H1 (cell line): ENCODE data around the gene CEMP1. TPM values are rescaled to one million over a fixed set of nuclear protein-coding genes. Genes with fewer than 3 reads are reported as not detected.

ENCODE experiments used
- CTCF ChIA-PET: fragments of 300-600 bp; sonication (Branson Sonifier 250); formaldehyde crosslinking; loops from one replicate; lab custom pipeline; 2021; ENCODE audit not compliant: partially characterized antibody; lab: Charles Lee
- POLR2A ChIA-PET: fragments of 300-600 bp; sonication (Branson Sonifier 250); formaldehyde crosslinking; loops from one replicate; lab custom pipeline; 2021; ENCODE audit warnings: inconsistent platforms; ENCODE audit not compliant: partially characterized antibody; lab: Charles Lee
- DNase-seq, 2 experiments: peaks; one replicate each; pipeline versions ENCODE4 v3.0.0 to v3.0.0-alpha.2; 2010 to 2022; ENCODE audit warnings: low spot score in 2 of 2, low read depth in 1 of 2, mixed read lengths in 1 of 2
- FAIRE-seq: peaks from 2 replicates; lab custom pipeline; 2011; peaks lifted over from hg19 to GRCh38; lab: Jason Lieb, UNC
- H2AFZ ChIP-seq: 2 replicates; pipeline ENCODE4 v1.8.1; 2012; ENCODE audit warnings: low read length, inconsistent platforms
- H2AK5ac ChIP-seq: 2 replicates; pipeline ENCODE4 v1.6.1; 2013; ENCODE audit warnings: low read depth, low read length
- H2BK120ac ChIP-seq: replicated peaks from 2 replicates; pipeline ENCODE3; 2013; ENCODE audit warnings: low read depth, low read length, inconsistent platforms
- H2BK12ac ChIP-seq: 2 replicates; pipeline ENCODE4 v1.6.1; 2013; ENCODE audit warnings: low read depth, low read length
- H2BK15ac ChIP-seq: 2 replicates; pipeline ENCODE4 v1.6.1; 2013; ENCODE audit warnings: low read length
- H2BK20ac ChIP-seq: 2 replicates; pipeline ENCODE4 v1.6.1; 2013; ENCODE audit warnings: low read length
- H2BK5ac ChIP-seq: 2 replicates; pipeline ENCODE4 v1.6.1; 2013; ENCODE audit warnings: low read depth, low read length
- H3K14ac ChIP-seq: 2 replicates; pipeline ENCODE4 v1.6.1; 2013; ENCODE audit warnings: inconsistent platforms; ENCODE audit not compliant: insufficient read length
- H3K18ac ChIP-seq: 2 replicates; pipeline ENCODE4 v1.6.1; 2013; ENCODE audit warnings: low read length; ENCODE audit errors: extremely low read depth
- H3K23ac ChIP-seq: 2 replicates; pipeline ENCODE4 v1.6.1; 2013; ENCODE audit warnings: inconsistent platforms; ENCODE audit not compliant: insufficient read length
- H3K23me2 ChIP-seq: 2 replicates; pipeline ENCODE4 v1.6.1; 2013; ENCODE audit warnings: low read depth, low read length
- H3K27ac ChIP-seq: 2 replicates; pipeline ENCODE4 v1.6.1; 2011; ENCODE audit warnings: low read depth, low read length, inconsistent platforms
- H3K27me3 ChIP-seq, 4 experiments: replicated peaks in 1 of 4; 1 replicate in 1 of 4; 2 replicates in 3 of 4; pipeline versions ENCODE4 v1.6.1 to v1.8.1; 2011 to 2013; ENCODE audit warnings: low read length in 3 of 4, mild to moderate bottlenecking in 3 of 4, inconsistent platforms in 2 of 4, mixed read lengths in 2 of 4, moderate library complexity in 1 of 4; ENCODE audit not compliant: control insufficient read depth in 3 of 4, insufficient read depth in 3 of 4; ENCODE audit errors: extremely low read depth in 1 of 4
- H3K36me3 ChIP-seq, 4 experiments: 2 replicates each; pipeline versions ENCODE4 v1.6.1 to v1.8.1; 2011 to 2013; ENCODE audit warnings: mild to moderate bottlenecking in 4 of 4, low read length in 3 of 4, moderate library complexity in 2 of 4, control low read depth in 1 of 4, inconsistent platforms in 1 of 4; ENCODE audit not compliant: insufficient read depth in 4 of 4, control insufficient read depth in 2 of 4
- H3K4ac ChIP-seq: replicated peaks from 2 replicates; pipeline ENCODE3; 2013; ENCODE audit warnings: low read length, low read depth, mixed read lengths, inconsistent platforms; ENCODE audit not compliant: insufficient read length
- H3K4me1 ChIP-seq, 4 experiments: replicated peaks in 1 of 4; 1 replicate in 1 of 4; 2 replicates in 3 of 4; pipeline versions ENCODE4 v1.6.1 to v1.8.1; 2011 to 2013; ENCODE audit warnings: low read length in 3 of 4, inconsistent platforms in 2 of 4, mixed read lengths in 1 of 4; ENCODE audit not compliant: insufficient read depth in 4 of 4, control insufficient read depth in 3 of 4
- H3K4me2 ChIP-seq, 2 experiments: 2 replicates each; pipeline versions ENCODE4 v1.6.1 to v1.8.1; 2011 to 2013; ENCODE audit warnings: low read depth in 2 of 2, low read length in 2 of 2, control low read depth in 1 of 2, inconsistent platforms in 1 of 2, mild to moderate bottlenecking in 1 of 2; ENCODE audit not compliant: insufficient read depth in 1 of 2
- H3K4me3 ChIP-seq, 4 experiments: fragments of 200-600, 300-600 bp in 1 of 4; sonication (generic), shearing (Covaris generic), sonication (Bioruptor Twin) in 1 of 4; 2 replicates each; pipeline versions ENCODE4 v1.5.1 to v1.8.1; 2011 to 2016; ENCODE audit warnings: low read length in 4 of 4, low read depth in 3 of 4, control low read depth in 2 of 4, inconsistent platforms in 2 of 4, mild to moderate bottlenecking in 2 of 4, mixed read lengths in 1 of 4, moderate library complexity in 1 of 4; ENCODE audit not compliant: insufficient read depth in 2 of 4; ENCODE audit errors: extremely low read depth in 1 of 4
- H3K56ac ChIP-seq: replicated peaks from 2 replicates; pipeline ENCODE3; 2013; ENCODE audit warnings: low read depth, mild to moderate bottlenecking, mixed read lengths, low read length, inconsistent platforms; ENCODE audit not compliant: insufficient read length
- H3K79me1 ChIP-seq: 2 replicates; pipeline ENCODE4 v1.6.1; 2013; ENCODE audit warnings: low read depth, low read length, control low read depth
- H3K79me2 ChIP-seq, 2 experiments: 2 replicates each; pipeline versions ENCODE4 v1.6.1 to v1.8.1; 2012 to 2013; ENCODE audit warnings: low read length in 2 of 2, mild to moderate bottlenecking in 2 of 2, inconsistent platforms in 1 of 2; ENCODE audit not compliant: insufficient read depth in 2 of 2, control insufficient read depth in 1 of 2
- H3K9ac ChIP-seq, 4 experiments: replicated peaks in 1 of 4; 1 replicate in 1 of 4; 2 replicates in 3 of 4; pipeline versions ENCODE4 v1.6.1 to v1.8.1; 2011 to 2013; ENCODE audit warnings: low read depth in 3 of 4, low read length in 3 of 4, control low read depth in 2 of 4, mild to moderate bottlenecking in 2 of 4, moderate library complexity in 2 of 4, inconsistent platforms in 1 of 4; ENCODE audit errors: extremely low read depth in 1 of 4
- H3K9me3 ChIP-seq, 2 experiments: 2 replicates each; pipeline versions ENCODE4 v1.6.1 to v1.8.1; 2012 to 2013; ENCODE audit warnings: mild to moderate bottlenecking in 2 of 2, moderate library complexity in 2 of 2, control low read depth in 1 of 2, inconsistent platforms in 1 of 2, low read depth in 1 of 2, low read length in 1 of 2, mixed read lengths in 1 of 2; ENCODE audit not compliant: insufficient read depth in 2 of 2
- H4K20me1 ChIP-seq, 2 experiments: replicated peaks in 1 of 2; 2 replicates each; pipeline versions ENCODE3 to v1.8.1; 2011 to 2013; ENCODE audit warnings: inconsistent platforms in 2 of 2, low read length in 2 of 2, mild to moderate bottlenecking in 1 of 2; ENCODE audit not compliant: insufficient read depth in 2 of 2, control insufficient read depth in 1 of 2
- H4K5ac ChIP-seq: 2 replicates; pipeline ENCODE4 v1.6.1; 2013; ENCODE audit warnings: low read length, low read depth, mixed read lengths, inconsistent platforms; ENCODE audit not compliant: insufficient read length
- H4K8ac ChIP-seq: 2 replicates; pipeline ENCODE4 v1.8.0; 2013; ENCODE audit warnings: mild to moderate bottlenecking, moderate library complexity, low read length, inconsistent platforms; ENCODE audit not compliant: insufficient read depth; ENCODE audit errors: extremely low read depth
- H4K91ac ChIP-seq: replicated peaks from 2 replicates; pipeline ENCODE3; 2013; ENCODE audit warnings: low read length, mixed read lengths, inconsistent platforms; ENCODE audit not compliant: insufficient read length
- BRCA1 ChIP-seq: IDR thresholded peaks from 2 replicates; pipeline ENCODE4 v1.6.1; 2012; ENCODE audit warnings: low read depth, low read length, improper control_type of control experiment
- FOSL1 ChIP-seq: IDR thresholded peaks from 2 replicates; pipeline ENCODE4 v1.6.1; 2011; ENCODE audit warnings: mild to moderate bottlenecking, low read depth, low read length, moderate library complexity; ENCODE audit not compliant: insufficient read depth
- GABPA ChIP-seq: IDR thresholded peaks from 2 replicates; pipeline ENCODE4 v1.6.1; 2011; ENCODE audit warnings: mild to moderate bottlenecking, low read length, moderate library complexity, borderline replicate concordance; ENCODE audit not compliant: insufficient read depth
- GTF2F1 ChIP-seq: IDR thresholded peaks from 2 replicates; pipeline ENCODE4 v1.6.1; 2012; ENCODE audit warnings: low read depth, low read length, improper control_type of control experiment, borderline replicate concordance
- HDAC6 ChIP-seq: IDR thresholded peaks from one replicate; pipeline ENCODE4 v1.7.1; 2012; ENCODE audit warnings: low read depth, mild to moderate bottlenecking, inconsistent platforms, low read length, moderate library complexity
- MAX ChIP-seq: IDR thresholded peaks from 2 replicates; pipeline ENCODE4 v1.6.1; 2012; ENCODE audit warnings: inconsistent platforms
- PHF8 ChIP-seq: fragments of 200-600 bp; sonication (generic); conservative IDR thresholded peaks from 2 replicates; pipeline ENCODE4 v1.7.1; 2012; ENCODE audit warnings: low read depth, mild to moderate bottlenecking, inconsistent platforms, low read length, moderate library complexity
- POLR2A ChIP-seq, 2 experiments: IDR thresholded peaks; 1 replicate in 1 of 2; 2 replicates in 1 of 2; pipeline ENCODE4 v1.6.1; 2011; ENCODE audit warnings: low read depth in 2 of 2, low read length in 2 of 2, mild to moderate bottlenecking in 2 of 2; ENCODE audit errors: control extremely low read depth in 1 of 2
- RBBP5 ChIP-seq: IDR thresholded peaks from 2 replicates; pipeline ENCODE4 v1.7.1; 2012; ENCODE audit warnings: low read depth, mild to moderate bottlenecking, inconsistent platforms, low read length, moderate library complexity, borderline replicate concordance
- SIN3A ChIP-seq, 2 experiments: IDR thresholded peaks in 1 of 2; conservative IDR thresholded peaks in 1 of 2; 2 replicates each; pipeline ENCODE4 v1.6.1; 2011 to 2012; ENCODE audit warnings: low read length in 2 of 2, improper control_type of control experiment in 1 of 2, low read depth in 1 of 2, mild to moderate bottlenecking in 1 of 2
- WGBS, 2 experiments: shearing (Covaris generic) in 1 of 2; methylation state at CpG; one replicate each; pipeline versions ENCODE4 v1.1.6 to v1.1.7; 2013 to 2015; ENCODE audit warnings: low lambda C conversion rate in 2 of 2, mixed read lengths in 2 of 2, inconsistent platforms in 1 of 2, low coverage in 1 of 2, missing lambda C conversion rate in 1 of 2; ENCODE audit not compliant: insufficient replicate concordance in 2 of 2, insufficient coverage in 1 of 2, insufficient read length in 1 of 2; ENCODE audit errors: extremely low coverage in 1 of 2, missing lambda C conversion rate in 1 of 2; 5-methylcytosine and 5-hydroxymethylcytosine counted together
- polyA plus RNA-seq, 7 experiments: library from polyadenylated mRNA; depleted of rRNA in 3 of 7; stranded (reverse) in 5 of 7; unstranded in 2 of 7; fragments of >200 nt in 5 of 7; fragments of 200-250 nt in 2 of 7; gene quantifications; 1 replicate in 5 of 7; 2 replicates in 1 of 7; 4 replicates in 1 of 7; pipeline versions ENCODE4 v1.2.1 to v1.2.3, GENCODE V29; 2011 to 2013; ENCODE audit warnings: missing spikeins in 2 of 7, mixed read lengths in 2 of 7
- total RNA-seq: library from RNA; stranded (reverse); fragmentation: NEBNext Ultra II Directional; extraction: Animal tissue kit (Norgen Biotek cat#: 25700); gene quantifications from 2 replicates; pipeline ENCODE4 v1.2.1, GENCODE V29; 2021

Gene CEMP1
- total and polyA plus RNA-seq, 2 of the 8 experiments (the other 6 are each of a cell fraction or from before 2014, with no cell fraction given), result not detected

DNA sequence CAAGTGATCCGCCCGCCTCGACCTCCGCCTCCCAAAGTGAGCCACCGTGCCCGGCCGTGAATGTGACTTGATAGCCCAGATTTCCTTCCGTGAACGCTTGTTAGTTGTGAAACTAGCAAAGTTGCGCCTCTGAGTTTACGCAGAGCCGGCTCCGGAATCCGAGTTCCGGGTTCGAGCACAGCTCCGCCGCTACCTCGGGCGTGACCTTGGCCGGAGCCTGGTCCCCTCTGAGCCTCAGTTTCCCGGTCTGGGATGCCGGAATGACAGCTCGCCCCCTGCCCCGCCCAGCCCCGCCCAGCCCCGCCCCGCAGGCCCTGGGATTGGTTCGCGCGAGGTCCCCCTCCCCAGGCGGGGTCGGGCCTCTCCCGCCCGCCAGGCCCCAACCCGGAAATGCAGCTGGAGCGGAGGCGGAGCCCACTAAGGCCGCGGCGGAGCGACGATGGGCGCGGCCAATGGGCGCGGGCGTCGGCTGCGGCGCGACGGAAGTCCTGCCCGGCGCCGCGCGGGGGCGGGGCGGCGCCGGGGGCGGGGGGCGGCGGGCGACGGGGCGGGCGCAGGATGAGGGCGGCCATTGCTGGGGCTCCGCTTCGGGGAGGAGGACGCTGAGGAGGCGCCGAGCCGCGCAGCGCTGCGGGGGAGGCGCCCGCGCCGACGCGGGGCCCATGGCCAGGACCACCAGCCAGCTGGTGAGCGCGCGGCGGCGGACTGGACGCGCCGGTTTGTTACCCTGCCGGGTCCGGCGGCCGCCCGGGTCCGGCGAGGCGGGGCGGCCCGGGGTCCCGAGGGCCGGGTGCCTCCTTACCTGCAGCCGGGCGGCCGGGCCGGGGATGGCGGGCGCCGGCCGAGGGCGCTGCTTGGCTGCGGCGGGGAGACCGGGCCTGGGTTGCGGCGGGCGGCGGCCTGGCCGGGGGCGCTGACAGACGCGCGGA is 6.5 kb upstream of the CEMP1 start, which contains the start of gene PDPK1:
PDPK1 (plus strand) TSS at position 571 of the 929 bp plus-strand sequence; CDS start at position 663, 92 bp downstream.
- H3K27ac ChIP-seq, result peak within 1 kb of the TSS; percentile 63; the same call in 1 of the 2 replicates
- TF ChIP-seq PHF8, result peak; percentile 69
- TF ChIP-seq GABPA, result peak; percentile 83; the same call in 1 of the 2 replicates
- peak; percentile 56 to 57; a peak in 2 of 3 replicates for TF ChIP-seq POLR2A (IDR thresholded peaks at IDR 0.05; ENCODE audit: control extremely low read depth in 1 of 2, low read depth in 2 of 2, low read length in 2 of 2)
- no peak for TF ChIP-seq BRCA1
- no peak for TF ChIP-seq HDAC6
- TF ChIP-seq FOSL1, result no peak
- 0 out of 4 replicates have a peak, but pooled peaks of 1 of the 2 experiments have one; percentile 50 for TF ChIP-seq SIN3A (conservative IDR thresholded peaks at IDR 0.05 in 1 of 2, IDR thresholded peaks at IDR 0.05 in 1 of 2; ENCODE audit: low read depth in 1 of 2, low read length in 2 of 2)
- TF ChIP-seq MAX, result 0 out of 2 replicates have a peak, but pooled peaks have one; percentile 13
- peak; percentile 55; the same call in 1 of the 2 replicates for TF ChIP-seq RBBP5
- no peak for TF ChIP-seq GTF2F1

More for the DNA sequence above, 6.5 kb upstream of the CEMP1 start, which contains the start of gene PDPK1:
- ChIA-PET POLR2A (interaction anchor here (0.9 to 2.3 kb wide), 3 partner anchors 17 to 382 kb away, joined by 3 to 10 read pairs (median 3); partner anchors contain the start of genes AMDHD2 and TRAF7), CTCF (interaction anchor here (1.2 kb wide), 1 partner anchor 36 kb away, joined by 4 read pairs; no protein-coding TSS in a partner anchor)
- Histone ChIP-seq H3K4me3 (peak within 1 kb of the TSS; percentile 47 to 77 (median 59)), H4K20me1 (peaks cover 0 to 4% of the 10 kb centered on the region in 2 experiments), H2BK5ac (no peak within 1 kb of the TSS), H3K36me3 (no peaks in the 10 kb centered on the region), H2AFZ (no peak within 1 kb of the TSS), H3K56ac (no peak within 1 kb of the TSS), H2BK15ac (no peak within 1 kb of the TSS), H3K9me3 (no peaks in the 10 kb centered on the region), H4K91ac (no peak within 1 kb of the TSS), H3K79me1 (peaks cover 2% of the 10 kb centered on the region; the same call in 1 of the 2 replicates), H3K4me1 (peaks cover 0 to 2% (median 0%) of the 10 kb centered on the region in 4 experiments; a peak in 2 of 7 replicates), H3K18ac (no peak within 1 kb of the TSS; the same call in 1 of the 2 replicates), H2BK120ac (no peak within 1 kb of the TSS), H3K23me2 (peaks cover 2% of the 10 kb centered on the region), H3K9ac (peak within 1 kb of the TSS in 3 of 4 experiments; percentile 34 to 89 (median 64); a peak in 4 of 7 replicates), H2BK20ac (no peak within 1 kb of the TSS), H3K27me3 (no peaks in the 10 kb centered on the region), H2AK5ac (no peak within 1 kb of the TSS), H2BK12ac (no peak within 1 kb of the TSS), H3K14ac (no peak within 1 kb of the TSS), H3K23ac (no peak within 1 kb of the TSS), H4K5ac (no peak within 1 kb of the TSS), H4K8ac (no peak within 1 kb of the TSS), H3K4ac (no peak within 1 kb of the TSS), H3K4me2 (peak within 1 kb of the TSS; percentile 75 to 76), H3K79me2 (peaks cover 0 to 26% of the 10 kb centered on the region in 2 experiments; a peak in 2 of 4 replicates)
- DNase-seq, result peak; percentile 75 to 88
- no peak for FAIRE-seq
- WGBS, 2 experiments, result 6% methylated on average over 42 of the region's 126 CpGs; no CpG with 5 or more reads in 1 of the 2 experiments
